ENCODE results near the gene STC2. TPM values are rescaled to one million over a fixed set of nuclear protein-coding genes. Genes with fewer than 3 reads are reported as not detected.

The STC2 gene
- total RNA-seq, 1 donor from 2014 or later: 27.7 TPM

GRCh38 chr5:173325091-173325698 is 3.0 kb downstream of the STC2 start:
- Mint-ChIP-seq H3K4me3 (peak overlapping the region; percentile 83), H3K9me3 (no peaks in the 10 kb centered on the region), H3K27ac (no peak overlapping the region), H3K36me3 (ENCODE audit: low read depth) (peaks cover 46% of the 10 kb centered on the region), H3K27me3 (ENCODE audit: insufficient read depth) (peaks cover 2% of the 10 kb centered on the region), H3K4me1 (ENCODE audit: low read depth) (peaks cover 53% of the 10 kb centered on the region)
- DNase-seq (ENCODE audit: low spot score): no peak
- intact Hi-C loops (cut with micrococcal nuclease): loop anchor here (5.0 to 10.0 kb wide), 2 partner anchors 590 to 1938 kb away; partner anchors contain the start of gene NPM1

- Mint-ChIP-seq H3K4me3 (peak overlapping the region; percentile 83), H3K27ac (peak overlapping the region; percentile 76), H3K36me3 (ENCODE audit: low read depth) (peaks cover 54% of the 10 kb centered on the region), H3K27me3 (ENCODE audit: insufficient read depth) (peaks cover 2% of the 10 kb centered on the region), H3K4me1 (ENCODE audit: low read depth) (peaks cover 51% of the 10 kb centered on the region), H3K9me3 (no peaks in the 10 kb centered on the region)
- intact Hi-C loops (cut with micrococcal nuclease): loop anchor here (5.0 to 10.0 kb wide), 2 partner anchors 590 to 1937 kb away; partner anchors contain the start of gene NPM1
- peak; percentile 21 for DNase-seq (ENCODE audit: low spot score)
Observed at GRCh38 chr5:173324115-173325001, 3.9 kb downstream of the STC2 start.

- Mint-ChIP-seq H3K27me3 (ENCODE audit: insufficient read depth) (no peaks in the 10 kb centered on the region), H3K4me1 (ENCODE audit: low read depth) (peaks cover 47% of the 10 kb centered on the region), H3K9me3 (no peaks in the 10 kb centered on the region), H3K27ac (peak overlapping the region; percentile 76), H3K4me3 (peak overlapping the region; percentile 83), H3K36me3 (ENCODE audit: low read depth) (peaks cover 56% of the 10 kb centered on the region)
- DNase-seq (ENCODE audit: low spot score): no peak
- intact Hi-C loops (cut with micrococcal nuclease): loop anchor here (10.0 kb wide), 1 partner anchor 591 kb away; no protein-coding TSS in a partner anchor
Observed at GRCh38 chr5:173323799-173324114, 4.5 kb downstream of the STC2 start.

GRCh38 chr5:173323106-173323798 is 5.0 kb downstream of the STC2 start:
- Mint-ChIP-seq H3K4me3 (no peak overlapping the region), H3K27ac (no peak overlapping the region), H3K36me3 (ENCODE audit: low read depth) (peaks cover 59% of the 10 kb centered on the region), H3K9me3 (no peaks in the 10 kb centered on the region), H3K4me1 (ENCODE audit: low read depth) (peaks cover 42% of the 10 kb centered on the region), H3K27me3 (ENCODE audit: insufficient read depth) (no peaks in the 10 kb centered on the region)
- DNase-seq (ENCODE audit: low spot score): no peak
- intact Hi-C loops (cut with micrococcal nuclease): loop anchor here (10.0 kb wide), 1 partner anchor 592 kb away; no protein-coding TSS in a partner anchor

- intact Hi-C loops (cut with micrococcal nuclease): loop anchor here (10.0 kb wide), 1 partner anchor 593 kb away; no protein-coding TSS in a partner anchor
Observed at GRCh38 chr5:173321886-173322285, 6.3 kb downstream of the STC2 start.

GRCh38 chr5:173320259-173320658 is 8.0 kb downstream of the STC2 start:
- Mint-ChIP-seq H3K27me3 (ENCODE audit: insufficient read depth) (no peaks in the 10 kb centered on the region), H3K27ac (no peak overlapping the region), H3K4me3 (no peak overlapping the region), H3K4me1 (ENCODE audit: low read depth) (peaks cover 24% of the 10 kb centered on the region), H3K9me3 (no peaks in the 10 kb centered on the region), H3K36me3 (ENCODE audit: low read depth) (peaks cover 65% of the 10 kb centered on the region)
- intact Hi-C loops (cut with micrococcal nuclease): loop anchor here (10.0 kb wide), 1 partner anchor 595 kb away; no protein-coding TSS in a partner anchor
- no peak for DNase-seq (ENCODE audit: low spot score)

More at GRCh38 chr5:173321886-173322285, 6.3 kb downstream of the STC2 start:
- H3K27me3 Mint-ChIP-seq (ENCODE audit: insufficient read depth): no peaks in the 10 kb centered on the region
- peaks cover 40% of the 10 kb centered on the region for H3K4me1 Mint-ChIP-seq (ENCODE audit: low read depth)
- H3K27ac Mint-ChIP-seq: no peak overlapping the region
- H3K9me3 Mint-ChIP-seq: no peaks in the 10 kb centered on the region
- no peak for DNase-seq (ENCODE audit: low spot score)
- peaks cover 70% of the 10 kb centered on the region for H3K36me3 Mint-ChIP-seq (ENCODE audit: low read depth)
- no peak overlapping the region for H3K4me3 Mint-ChIP-seq

GRCh38 chr5:173319646-173320045 is 8.6 kb downstream of the STC2 start:
- Mint-ChIP-seq H3K27ac (no peak overlapping the region), H3K9me3 (no peaks in the 10 kb centered on the region), H3K27me3 (ENCODE audit: insufficient read depth) (no peaks in the 10 kb centered on the region), H3K4me1 (ENCODE audit: low read depth) (peaks cover 18% of the 10 kb centered on the region), H3K36me3 (ENCODE audit: low read depth) (peaks cover 60% of the 10 kb centered on the region), H3K4me3 (no peak overlapping the region)
- intact Hi-C loops (cut with micrococcal nuclease): loop anchor here (10.0 kb wide), 1 partner anchor 595 kb away; no protein-coding TSS in a partner anchor
- no peak for DNase-seq (ENCODE audit: low spot score)

- Mint-ChIP-seq H3K4me1 (ENCODE audit: low read depth) (peaks cover 12% of the 10 kb centered on the region), H3K27me3 (ENCODE audit: insufficient read depth) (no peaks in the 10 kb centered on the region), H3K27ac (no peak overlapping the region), H3K4me3 (no peak overlapping the region), H3K9me3 (no peaks in the 10 kb centered on the region), H3K36me3 (ENCODE audit: low read depth) (peaks cover 57% of the 10 kb centered on the region)
- intact Hi-C loops (cut with micrococcal nuclease): no loop called here
- no peak for DNase-seq (ENCODE audit: low spot score)
Observed at GRCh38 chr5:173318881-173319620, 9.2 kb downstream of the STC2 start.

- intact Hi-C loops (cut with micrococcal nuclease): no loop called here
- Mint-ChIP-seq H3K27ac (no peak overlapping the region), H3K9me3 (no peaks in the 10 kb centered on the region), H3K4me1 (ENCODE audit: low read depth) (peaks cover 7% of the 10 kb centered on the region), H3K4me3 (no peak overlapping the region), H3K27me3 (ENCODE audit: insufficient read depth) (no peaks in the 10 kb centered on the region), H3K36me3 (ENCODE audit: low read depth) (peaks cover 53% of the 10 kb centered on the region)
- DNase-seq (ENCODE audit: low spot score): no peak
Observed at GRCh38 chr5:173318330-173318729, 9.9 kb downstream of the STC2 start.

GRCh38 chr5:173317852-173318251 is 10.4 kb downstream of the STC2 start:
- peaks cover 51% of the 10 kb centered on the region for H3K36me3 Mint-ChIP-seq (ENCODE audit: low read depth)

GRCh38 chr5:173317091-173317730 is 11.0 kb downstream of the STC2 start:
- Mint-ChIP-seq H3K27me3 (ENCODE audit: insufficient read depth) (no peaks in the 10 kb centered on the region), H3K36me3 (ENCODE audit: low read depth) (peaks cover 44% of the 10 kb centered on the region), H3K4me1 (ENCODE audit: low read depth) (peaks cover 1% of the 10 kb centered on the region), H3K4me3 (no peak overlapping the region), H3K9me3 (no peaks in the 10 kb centered on the region), H3K27ac (no peak overlapping the region)
- no peak for DNase-seq (ENCODE audit: low spot score)
- intact Hi-C loops (cut with micrococcal nuclease): no loop called here

More at GRCh38 chr5:173317852-173318251, 10.4 kb downstream of the STC2 start:
- no peak for DNase-seq (ENCODE audit: low spot score)
- Mint-ChIP-seq H3K4me1 (ENCODE audit: low read depth) (peaks cover 7% of the 10 kb centered on the region), H3K27me3 (ENCODE audit: insufficient read depth) (no peaks in the 10 kb centered on the region), H3K27ac (no peak overlapping the region), H3K9me3 (no peaks in the 10 kb centered on the region), H3K4me3 (no peak overlapping the region)
- intact Hi-C loops (cut with micrococcal nuclease): no loop called here

Measured in activated T-helper 1 cell treated with anti-CD3 and anti-CD28 coated beads, Interleukin-12 subunit alpha, Interleukin-12 subunit beta, Interleukin-2, Interleukin-4 antibody, amounts not matched to agents 30 ng/mL and 10 ng/mL and 1 ng/mL, durations not matched to agents 14 hours and 24 hours and 36 hours (primary cell).